GM12864 (cell line): Measurements from ENCODE around the gene ITPKB.

Source experiments
- DNase-seq: peaks from one replicate; pipeline ENCODE4 v3.0.0-alpha.2; 2011; ENCODE audit warnings: low read depth
- H3K4me3 ChIP-seq: 2 replicates; pipeline ENCODE4 v1.5.1; 2011; ENCODE audit warnings: mild to moderate bottlenecking, low read depth, low read length, control low read depth
- CTCF ChIP-seq: IDR thresholded peaks from 2 replicates; pipeline ENCODE4 v1.5.1; 2011; ENCODE audit warnings: low read depth, mild to moderate bottlenecking, moderate library complexity, low read length, control low read depth, inconsistent platforms; ENCODE audit errors: missing control alignments

The ITPKB gene

DNA sequence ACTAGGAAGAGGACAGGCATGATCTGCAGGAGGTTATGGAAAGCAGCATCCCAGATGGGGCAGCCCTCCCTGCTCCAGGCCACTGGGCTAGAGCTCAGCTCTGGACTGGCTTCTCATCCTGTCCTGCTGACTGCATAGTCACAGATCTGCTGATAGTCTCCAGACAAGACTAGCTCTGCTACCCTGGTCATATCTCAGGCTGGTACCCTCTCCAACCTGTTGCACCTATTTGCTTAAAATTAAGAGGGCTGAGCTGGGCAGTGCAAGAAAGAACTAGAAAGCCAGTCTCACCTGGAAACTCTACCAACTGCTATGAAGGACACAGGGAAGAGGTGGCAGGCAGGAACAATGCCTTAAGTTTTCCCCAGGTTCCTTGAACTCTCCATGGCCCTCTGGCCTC lies 40.4 kb downstream of the ITPKB start:
- no peak overlapping the region for H3K4me3 ChIP-seq
- TF ChIP-seq CTCF = no peak
- DNase-seq = no peak

- no peak overlapping the region for H3K4me3 ChIP-seq
- no peak for TF ChIP-seq CTCF
- no peak for DNase-seq
Measured at GRCh38 chr1:226697929-226698544, 41.0 kb downstream of the ITPKB start.

- no peak for DNase-seq
- no peak overlapping the region for H3K4me3 ChIP-seq
- no peak for TF ChIP-seq CTCF
Measured at GRCh38 chr1:226697151-226697928, 41.7 kb downstream of the ITPKB start.

GRCh38 chr1:226696547-226696946 lies 42.5 kb downstream of the ITPKB start:
- no peak overlapping the region for H3K4me3 ChIP-seq
- no peak for TF ChIP-seq CTCF
- no peak for DNase-seq

GRCh38 chr1:226695335-226695900 lies 43.7 kb downstream of the ITPKB start:
- no peak for TF ChIP-seq CTCF
- DNase-seq = no peak
- H3K4me3 ChIP-seq = no peak overlapping the region

DNA sequence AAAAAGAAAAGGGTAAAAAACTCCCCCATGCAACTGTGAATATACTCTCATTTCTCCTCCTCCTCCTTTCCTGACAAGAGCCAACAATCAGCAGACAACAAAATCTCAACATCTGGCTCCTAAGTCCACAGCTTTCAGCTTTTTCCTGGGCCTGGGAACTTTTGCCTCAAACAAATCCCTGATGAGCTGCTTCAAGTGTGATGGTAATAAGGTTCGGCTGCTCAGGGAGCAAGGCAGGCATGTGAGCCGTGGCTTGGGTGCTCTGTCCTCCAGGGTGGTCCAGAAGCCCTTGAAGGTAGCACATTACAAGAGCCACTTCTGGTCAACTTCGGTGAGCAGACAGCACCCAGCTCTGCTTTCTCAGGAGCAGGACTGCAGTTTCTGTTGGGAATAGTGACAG lies 46.3 kb downstream of the ITPKB start:
- TF ChIP-seq CTCF = no peak
- H3K4me3 ChIP-seq = no peak overlapping the region
- no peak for DNase-seq
